Measurements from ENCODE around the gene MLPH.

The MLPH gene

GRCh38 chr2:237511433-237511832 is 24.4 kb downstream of the MLPH start:
- TF ChIP-seq, protein P1, sequence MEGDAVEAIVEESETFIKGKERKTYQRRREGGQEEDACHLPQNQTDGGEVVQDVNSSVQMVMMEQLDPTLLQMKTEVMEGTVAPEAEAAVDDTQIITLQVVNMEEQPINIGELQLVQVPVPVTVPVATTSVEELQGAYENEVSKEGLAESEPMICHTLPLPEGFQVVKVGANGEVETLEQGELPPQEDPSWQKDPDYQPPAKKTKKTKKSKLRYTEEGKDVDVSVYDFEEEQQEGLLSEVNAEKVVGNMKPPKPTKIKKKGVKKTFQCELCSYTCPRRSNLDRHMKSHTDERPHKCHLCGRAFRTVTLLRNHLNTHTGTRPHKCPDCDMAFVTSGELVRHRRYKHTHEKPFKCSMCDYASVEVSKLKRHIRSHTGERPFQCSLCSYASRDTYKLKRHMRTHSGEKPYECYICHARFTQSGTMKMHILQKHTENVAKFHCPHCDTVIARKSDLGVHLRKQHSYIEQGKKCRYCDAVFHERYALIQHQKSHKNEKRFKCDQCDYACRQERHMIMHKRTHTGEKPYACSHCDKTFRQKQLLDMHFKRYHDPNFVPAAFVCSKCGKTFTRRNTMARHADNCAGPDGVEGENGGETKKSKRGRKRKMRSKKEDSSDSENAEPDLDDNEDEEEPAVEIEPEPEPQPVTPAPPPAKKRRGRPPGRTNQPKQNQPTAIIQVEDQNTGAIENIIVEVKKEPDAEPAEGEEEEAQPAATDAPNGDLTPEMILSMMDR (IDR thresholded peaks at IDR 0.05): no peak

DNA sequence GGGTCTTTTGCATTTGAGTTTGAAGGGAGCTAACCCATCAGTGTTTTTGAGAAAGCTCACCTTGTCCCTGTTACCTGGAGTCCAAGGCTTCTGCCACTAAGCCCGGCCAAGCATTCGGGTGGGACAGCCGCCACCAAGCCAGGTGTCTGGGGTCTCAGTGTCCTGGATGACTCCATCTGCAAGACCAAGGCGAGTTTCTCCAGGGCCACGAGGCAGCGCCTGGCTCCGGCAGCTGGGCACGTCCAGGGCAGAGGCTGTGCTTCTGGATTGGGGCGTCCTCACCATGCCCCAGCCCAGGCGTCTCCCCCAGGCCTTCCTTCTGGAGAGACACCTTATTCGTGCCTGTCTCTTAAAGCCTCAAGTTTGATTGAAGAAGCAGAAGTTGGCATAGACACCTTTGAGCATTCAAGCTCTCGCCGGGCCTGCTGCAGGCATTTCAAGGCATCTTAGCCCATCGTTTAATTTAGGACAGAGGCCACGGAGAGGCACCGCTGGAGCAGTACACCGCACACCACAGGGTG is 24.9 kb downstream of the MLPH start:
- TF ChIP-seq, protein P1 (IDR thresholded peaks at IDR 0.05): no peak

DNA sequence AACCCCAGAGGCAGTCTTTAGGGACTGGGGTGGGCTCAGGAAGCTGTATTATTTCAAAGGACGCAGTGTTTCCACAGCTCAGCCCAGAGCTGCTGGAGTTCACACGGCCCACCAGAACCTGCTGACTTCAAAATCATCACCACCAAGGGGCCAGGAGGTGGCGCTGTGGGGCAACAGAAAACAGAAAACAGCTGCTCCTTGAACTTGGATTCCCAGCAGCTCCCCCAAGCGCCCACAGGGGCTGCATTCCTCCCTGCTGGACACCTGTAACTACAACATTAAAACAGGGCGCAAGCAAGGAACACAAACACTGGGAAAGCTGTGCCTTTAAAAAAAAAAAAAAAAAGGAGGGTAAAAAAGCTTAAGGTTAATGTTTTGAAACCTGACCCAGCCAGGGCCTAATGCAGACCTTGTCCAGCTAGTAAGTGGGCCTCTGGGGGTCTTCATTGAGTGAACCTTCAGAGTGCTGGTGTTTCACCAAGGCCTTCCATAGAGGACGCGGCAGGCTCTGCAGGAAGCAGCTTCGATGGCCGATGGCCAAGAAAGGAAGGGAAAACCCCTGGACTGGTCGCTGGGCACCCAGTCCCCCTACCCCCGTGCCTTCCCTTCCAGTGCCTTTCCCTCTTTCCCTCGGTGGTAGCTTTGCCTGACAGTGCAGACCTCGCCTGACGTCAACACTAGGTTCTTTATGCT is 25.9 kb downstream of the MLPH start:
- TF ChIP-seq, protein P1 (IDR thresholded peaks at IDR 0.05): peak; percentile 87

GRCh38 chr2:237513693-237514092 is 26.6 kb downstream of the MLPH start:
- TF ChIP-seq, protein P1 (IDR thresholded peaks at IDR 0.05): no peak

GRCh38 chr2:237514474-237515130 is 27.6 kb downstream of the MLPH start:
- TF ChIP-seq, protein P1 (IDR thresholded peaks at IDR 0.05): no peak

- TF ChIP-seq, protein P1 (IDR thresholded peaks at IDR 0.05): no peak
Observed at GRCh38 chr2:237515166-237515565, 28.1 kb downstream of the MLPH start.

DNA sequence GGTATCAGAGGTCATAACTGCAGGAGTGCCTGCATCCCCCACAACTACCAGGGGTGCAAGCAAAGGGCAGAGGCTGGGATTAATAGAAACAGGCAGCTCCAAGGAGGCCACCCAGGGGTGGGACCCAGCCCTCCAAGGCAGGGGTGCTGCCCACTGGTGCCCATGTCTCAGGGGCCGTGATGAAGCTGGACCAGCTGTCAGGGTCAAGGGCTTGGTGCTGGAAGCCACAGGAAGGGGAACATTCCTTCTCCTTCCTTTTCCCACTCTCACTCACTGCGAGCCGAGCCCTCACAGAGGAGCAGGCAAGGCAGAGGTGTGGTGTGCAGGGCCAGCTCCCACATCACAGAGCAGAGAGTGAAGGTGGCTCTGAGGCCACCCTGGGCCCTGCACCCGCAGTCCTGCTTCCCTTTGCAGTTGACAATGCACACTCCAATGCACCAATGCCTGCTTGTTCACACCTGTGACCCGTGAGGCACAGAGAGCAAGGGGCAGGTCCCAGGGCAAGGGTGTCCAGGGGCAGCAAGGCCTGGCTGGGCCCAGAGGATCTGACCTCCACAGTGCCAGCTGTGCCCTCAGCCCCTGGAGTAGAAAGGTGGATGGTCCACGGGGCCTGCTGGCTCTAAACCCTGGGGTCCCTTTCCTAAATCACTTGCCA is 28.7 kb downstream of the MLPH start:
- TF ChIP-seq, protein P1 (IDR thresholded peaks at IDR 0.05): no peak

Data from LNCAP (cell line).